AG09309 (cell line): ENCODE results near the gene SLC12A8.

Experiments used
- DNase-seq: peaks from one replicate; pipeline ENCODE4 v3.0.0-alpha.2; 2010; ENCODE audit warnings: low read depth
- H3K4me3 ChIP-seq: 2 replicates; pipeline ENCODE4 v1.5.1; 2011; ENCODE audit warnings: mild to moderate bottlenecking, low read depth, low read length, moderate library complexity; ENCODE audit not compliant: control insufficient read depth
- CTCF ChIP-seq: IDR thresholded peaks from 2 replicates; pipeline ENCODE4 v1.5.1; 2011; ENCODE audit warnings: mild to moderate bottlenecking, low read depth, low read length, inconsistent platforms; ENCODE audit not compliant: insufficient read depth, control insufficient read depth; ENCODE audit errors: missing control alignments

The SLC12A8 gene

DNA sequence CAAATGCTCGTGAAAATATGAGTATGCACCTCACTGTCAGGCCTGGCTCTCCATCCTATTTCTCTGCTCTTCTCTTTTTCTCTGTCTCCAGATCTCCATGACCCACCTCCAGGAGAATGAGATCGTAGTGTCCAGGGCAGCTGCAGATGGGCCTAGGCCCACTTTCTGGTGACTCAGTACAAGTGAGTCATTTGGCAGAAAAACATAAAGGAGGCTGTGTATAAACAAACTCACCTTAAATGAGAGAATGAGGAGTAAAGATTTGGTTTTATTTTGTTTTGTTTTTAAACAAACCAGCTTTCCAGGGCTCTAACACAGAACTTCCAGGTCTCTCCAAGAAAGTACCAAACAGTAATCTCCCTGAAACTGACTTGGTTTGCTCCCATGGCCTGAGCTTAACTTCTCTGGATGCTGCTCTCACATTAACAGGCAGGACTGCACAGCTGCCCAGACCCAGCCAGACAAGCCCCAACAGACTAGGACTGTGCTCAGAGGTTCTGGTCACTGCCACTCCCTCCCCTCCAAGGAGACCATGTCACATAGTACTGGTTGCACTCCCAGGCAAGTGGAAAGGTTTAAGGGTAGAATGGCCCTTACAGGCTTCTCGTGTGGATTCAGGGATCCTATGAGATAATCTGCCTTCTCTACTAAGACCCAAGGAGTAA, 155.2 kb downstream of the SLC12A8 start:
- TF ChIP-seq CTCF: no peak
- DNase-seq: no peak
- H3K4me3 ChIP-seq: no peak overlapping the region

GRCh38 chr3:125055913-125056745, 156.4 kb downstream of the SLC12A8 start, which contains the start of gene HEG1:
TSS of gene HEG1 (minus strand) at chr3:125055997. CDS start at chr3:125055890, 107 bp downstream.
- no peak for TF ChIP-seq CTCF
- H3K4me3 ChIP-seq: peak within 1 kb of the TSS; percentile 59
- peak; percentile 24 for DNase-seq

DNA sequence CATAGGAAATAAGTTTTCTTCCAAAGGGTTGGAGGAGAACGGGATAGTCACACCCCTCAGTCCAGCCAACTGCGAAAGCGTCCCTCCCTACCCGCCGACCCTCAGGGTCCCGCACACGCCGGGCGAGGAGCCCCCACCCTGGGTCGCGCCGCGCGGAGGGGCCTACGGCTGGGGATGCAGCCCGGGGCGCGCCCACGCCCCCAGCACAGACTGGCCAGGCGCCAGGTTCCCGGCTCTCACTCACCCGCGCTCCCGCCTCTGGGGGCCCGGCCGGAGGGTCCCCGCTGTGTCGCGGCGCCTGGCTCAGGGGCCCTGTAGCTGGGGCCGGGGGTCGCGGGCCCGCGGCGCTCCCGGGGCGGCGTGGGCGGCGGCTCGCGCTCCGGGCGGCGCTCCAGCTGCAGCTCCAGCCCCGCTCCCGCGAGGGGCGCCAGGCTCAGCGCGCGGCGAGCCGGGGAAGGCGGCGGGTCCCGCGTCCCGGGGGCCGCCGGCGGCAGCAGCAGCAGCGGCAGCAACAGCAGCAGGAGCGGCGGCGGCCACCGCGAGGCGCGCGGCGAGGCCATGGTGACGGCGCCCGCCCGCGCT, 157.1 kb downstream of the SLC12A8 start:
- no peak for DNase-seq
- no peak for TF ChIP-seq CTCF
- peak overlapping the region; percentile 59 for H3K4me3 ChIP-seq

GRCh38 chr3:125054449-125055329, 157.9 kb downstream of the SLC12A8 start:
- peak overlapping the region; percentile 59 for H3K4me3 ChIP-seq
- DNase-seq: no peak
- TF ChIP-seq CTCF: no peak

DNA sequence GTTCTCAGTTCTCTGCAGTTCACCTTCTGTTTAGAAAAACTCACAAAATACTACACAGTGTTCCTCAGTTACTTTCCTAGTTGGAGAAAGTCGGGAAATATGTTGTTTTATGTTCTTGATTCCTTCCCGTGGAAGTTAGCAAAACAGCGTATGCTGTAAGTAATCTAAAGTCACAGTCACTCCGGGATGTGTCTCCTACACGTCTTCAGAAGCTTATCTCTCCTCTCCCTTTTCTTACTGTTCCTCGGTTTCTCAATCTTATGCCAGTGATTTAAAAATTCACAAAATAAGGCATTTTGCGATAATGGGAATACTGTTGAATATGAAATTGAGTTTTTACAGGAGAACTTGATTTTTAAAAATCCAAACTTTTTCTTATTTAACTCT, 158.5 kb downstream of the SLC12A8 start:
- TF ChIP-seq CTCF: no peak
- no peak for DNase-seq
- peak overlapping the region; percentile 59 for H3K4me3 ChIP-seq

DNA sequence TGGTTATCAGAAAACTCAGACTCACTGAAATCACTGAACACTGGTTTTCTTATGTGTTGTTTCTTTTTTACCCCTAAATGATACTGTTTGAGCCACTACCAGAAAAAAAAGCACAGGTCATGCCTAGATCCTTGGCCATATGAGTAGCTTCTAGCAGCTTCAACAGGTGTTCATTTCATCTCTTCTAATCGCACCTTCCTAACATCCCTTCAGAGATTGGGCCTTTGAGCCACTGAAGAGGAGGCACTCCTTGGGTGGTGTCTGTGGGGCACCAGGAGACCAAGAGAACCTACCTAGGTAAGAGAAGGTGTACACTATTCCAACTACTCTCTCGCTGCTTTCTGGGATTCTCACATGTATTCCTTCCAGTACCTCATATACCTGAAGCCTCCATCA, 159.2 kb downstream of the SLC12A8 start:
- peak overlapping the region; percentile 59 for H3K4me3 ChIP-seq
- TF ChIP-seq CTCF: no peak
- DNase-seq: no peak
